HEK293 (cell line): ENCODE results near the gene MEOX1.
A peak's percentile ranks its signal among the peaks of the same experiment; 100 is the strongest.

Experiments
- ELK4 ChIP-seq: IDR thresholded peaks from 2 replicates; pipeline ENCODE4 v1.6.1; 2011; ENCODE audit warnings: mild to moderate bottlenecking, low read depth, low read length, borderline replicate concordance
- FEZF1 ChIP-seq: fragments of 450-650 bp; formaldehyde crosslinking; IDR thresholded peaks from 2 replicates; pipeline ENCODE4 v1.5.1; 2016; ENCODE audit warnings: missing biosample characterization, missing genetic modification characterization
- IKZF3 ChIP-seq: fragments of 450-650 bp; IDR thresholded peaks from 2 replicates; pipeline ENCODE4 v1.5.0; 2018; ENCODE audit warnings: missing biosample characterization, mild to moderate bottlenecking, missing genetic modification characterization, moderate library complexity
- KLF10 ChIP-seq: fragments of 450-650 bp; IDR thresholded peaks from 2 replicates; pipeline ENCODE4 v1.5.1; 2018; ENCODE audit warnings: missing biosample characterization, mild to moderate bottlenecking, missing genetic modification characterization
- KLF17 ChIP-seq: fragments of 450-650 bp; formaldehyde crosslinking; IDR thresholded peaks from 2 replicates; pipeline ENCODE4 v1.5.1; 2016; ENCODE audit warnings: missing biosample characterization, missing genetic modification characterization
- MEIS1 ChIP-seq: sonication (generic); formaldehyde crosslinking; IDR thresholded peaks from 2 replicates; pipeline ENCODE4 v1.8.1; 2022; ENCODE audit warnings: missing genetic modification reagents, mild to moderate bottlenecking, borderline replicate concordance
- PATZ1 ChIP-seq: fragments of 450-650 bp; formaldehyde crosslinking; IDR thresholded peaks from 2 replicates; pipeline ENCODE4 v1.5.1; 2016; ENCODE audit warnings: missing biosample characterization, missing genetic modification characterization
- PRDM1 ChIP-seq: fragments of 450-650 bp; formaldehyde crosslinking; IDR thresholded peaks from 2 replicates; pipeline ENCODE4; 2016; ENCODE audit warnings: missing biosample characterization, missing genetic modification characterization
- PRDM10 ChIP-seq: fragments of 450-650 bp; formaldehyde crosslinking; IDR thresholded peaks from 2 replicates; pipeline ENCODE4 v1.5.1; 2016; ENCODE audit warnings: missing biosample characterization, missing genetic modification characterization
- REPIN1 ChIP-seq: fragments of 450-650 bp; formaldehyde crosslinking; IDR thresholded peaks from 2 replicates; pipeline ENCODE4 v1.5.1; 2017; ENCODE audit warnings: missing biosample characterization, missing genetic modification characterization, low read depth
- SCRT1 ChIP-seq: fragments of 450-650 bp; formaldehyde crosslinking; IDR thresholded peaks from 2 replicates; pipeline ENCODE4 v1.5.1; 2016; ENCODE audit warnings: missing biosample characterization, missing genetic modification characterization, borderline replicate concordance
- ZBTB20 ChIP-seq: fragments of 450-650 bp; formaldehyde crosslinking; IDR thresholded peaks from 2 replicates; pipeline ENCODE4 v1.5.1; 2016; ENCODE audit warnings: missing biosample characterization, missing genetic modification characterization
- ZBTB48 ChIP-seq: fragments of 450-650 bp; formaldehyde crosslinking; IDR thresholded peaks from 2 replicates; pipeline ENCODE4 v1.5.1; 2016; ENCODE audit warnings: missing biosample characterization, missing genetic modification characterization
- ZFP37 ChIP-seq: fragments of 450-650 bp; formaldehyde crosslinking; IDR thresholded peaks from 2 replicates; pipeline ENCODE4 v1.5.1; 2016; ENCODE audit warnings: missing biosample characterization, missing genetic modification characterization
- ZFP41 ChIP-seq: fragments of 450-650 bp; formaldehyde crosslinking; IDR thresholded peaks from 2 replicates; pipeline ENCODE4 v1.5.1; 2016; ENCODE audit warnings: missing biosample characterization, missing genetic modification characterization, borderline replicate concordance
- ZNF114 ChIP-seq: fragments of 450-650 bp; formaldehyde crosslinking; IDR thresholded peaks from 2 replicates; pipeline ENCODE4 v1.5.0; 2017; ENCODE audit warnings: missing biosample characterization, missing genetic modification characterization
- ZNF132 ChIP-seq: fragments of 450-650 bp; formaldehyde crosslinking; IDR thresholded peaks from 2 replicates; pipeline ENCODE4 v1.5.1; 2017; ENCODE audit warnings: missing biosample characterization, missing genetic modification characterization, borderline replicate concordance
- ZNF138 ChIP-seq: fragments of 450-650 bp; formaldehyde crosslinking; IDR thresholded peaks from 2 replicates; pipeline ENCODE4 v1.5.1; 2016; ENCODE audit warnings: missing biosample characterization, missing genetic modification characterization, borderline replicate concordance
- ZNF184 ChIP-seq: fragments of 450-650 bp; IDR thresholded peaks from 2 replicates; pipeline ENCODE4 v1.5.1; 2018; ENCODE audit warnings: missing biosample characterization, mild to moderate bottlenecking, missing genetic modification characterization
- ZNF223 ChIP-seq: fragments of 450-650 bp; formaldehyde crosslinking; IDR thresholded peaks from 2 replicates; pipeline ENCODE4 v1.5.1; 2016; ENCODE audit warnings: missing biosample characterization, missing genetic modification characterization
- ZNF239 ChIP-seq: fragments of 450-650 bp; formaldehyde crosslinking; IDR thresholded peaks from 2 replicates; pipeline ENCODE4 v1.5.1; 2016; ENCODE audit warnings: missing biosample characterization, missing genetic modification characterization
- ZNF341 ChIP-seq: fragments of 450-650 bp; formaldehyde crosslinking; IDR thresholded peaks from 2 replicates; pipeline ENCODE4; 2016; ENCODE audit warnings: low read depth, missing biosample characterization, missing genetic modification characterization
- ZNF426 ChIP-seq: fragments of 450-650 bp; formaldehyde crosslinking; IDR thresholded peaks from 2 replicates; pipeline ENCODE4 v1.5.1; 2017; ENCODE audit warnings: missing biosample characterization, missing genetic modification characterization, mild to moderate bottlenecking, inconsistent platforms, moderate library complexity
- ZNF510 ChIP-seq: fragments of 450-650 bp; formaldehyde crosslinking; IDR thresholded peaks from 2 replicates; pipeline ENCODE4 v1.5.1; 2018; ENCODE audit warnings: mild to moderate bottlenecking, missing genetic modification characterization, missing biosample characterization; ENCODE audit not compliant: insufficient replicate concordance
- ZNF558 ChIP-seq: fragments of 450-650 bp; formaldehyde crosslinking; IDR thresholded peaks from 2 replicates; pipeline ENCODE4 v1.5.1; 2016; ENCODE audit warnings: missing biosample characterization, missing genetic modification characterization
- ZNF639 ChIP-seq: fragments of 450-650 bp; formaldehyde crosslinking; IDR thresholded peaks from 2 replicates; pipeline ENCODE4 v1.5.1; 2016; ENCODE audit warnings: missing biosample characterization, missing genetic modification characterization
- ZNF645 ChIP-seq: fragments of 450-650 bp; formaldehyde crosslinking; IDR thresholded peaks from 2 replicates; pipeline ENCODE4; 2016; ENCODE audit warnings: missing biosample characterization, missing genetic modification characterization
- ZNF658 ChIP-seq: fragments of 450-650 bp; formaldehyde crosslinking; IDR thresholded peaks from 2 replicates; pipeline ENCODE4; 2016; ENCODE audit warnings: missing biosample characterization, missing genetic modification characterization
- ZNF660 ChIP-seq: fragments of 450-650 bp; IDR thresholded peaks from 2 replicates; pipeline ENCODE4 v1.5.1; 2018; ENCODE audit warnings: missing biosample characterization, mild to moderate bottlenecking, missing genetic modification characterization
- ZNF670 ChIP-seq: fragments of 450-650 bp; formaldehyde crosslinking; IDR thresholded peaks from 2 replicates; pipeline ENCODE4 v1.5.1; 2016; ENCODE audit warnings: missing biosample characterization, missing genetic modification characterization, low read depth
- ZNF785 ChIP-seq: fragments of 450-650 bp; formaldehyde crosslinking; IDR thresholded peaks from 2 replicates; pipeline ENCODE4 v1.5.1; 2016; ENCODE audit warnings: missing biosample characterization, missing genetic modification characterization

MEOX1 gene

GRCh38 chr17:43671031-43671692 is 9.4 kb upstream of the MEOX1 start (continued):
- no peak for TF ChIP-seq PRDM10 (tag by site-specific recombination)
- peak; percentile 100 for TF ChIP-seq ZNF660 (tag by site-specific recombination)
- TF ChIP-seq ZNF658 (tag by site-specific recombination) = no peak
- no peak for TF ChIP-seq ZNF785 (tag by site-specific recombination)
- no peak for TF ChIP-seq ZNF670
- peak; percentile 97 for TF ChIP-seq KLF10
- TF ChIP-seq FEZF1 (tag by site-specific recombination) = peak; percentile 95
- TF ChIP-seq ZFP41 = no peak
- no peak for TF ChIP-seq ELK4
- TF ChIP-seq ZNF510 (tag by site-specific recombination) = no peak
- peak; percentile 47 for TF ChIP-seq ZBTB20
- peak; percentile 82 for TF ChIP-seq ZNF184
- TF ChIP-seq ZNF426 (tag by site-specific recombination) = no peak
- TF ChIP-seq ZNF341 (tag by site-specific recombination) = peak; percentile 48; the same call in 1 of the 2 replicates
- no peak for TF ChIP-seq ZNF223 (tag by site-specific recombination)
- TF ChIP-seq ZNF138 (tag by site-specific recombination) = no peak
- TF ChIP-seq ZNF239 (tag by site-specific recombination) = no peak
- TF ChIP-seq ZNF639 = peak; percentile 84; the same call in 1 of the 2 replicates
- TF ChIP-seq ZNF645 (tag by site-specific recombination) = no peak
- TF ChIP-seq KLF17 (tag by site-specific recombination) = peak; percentile 95
- TF ChIP-seq ZNF558 (tag by site-specific recombination) = peak; percentile 59; the same call in 1 of the 2 replicates
- TF ChIP-seq PATZ1 (tag by site-specific recombination) = peak; percentile 89
- no peak for TF ChIP-seq ZFP37 (tag by site-specific recombination)
- peak; percentile 95 for TF ChIP-seq IKZF3
- TF ChIP-seq REPIN1 (tag by site-specific recombination) = no peak
- no peak for TF ChIP-seq SCRT1 (tag by site-specific recombination)
- peak; percentile 48; the same call in 1 of the 2 replicates for TF ChIP-seq MEIS1 (CRISPR knock-in tag)
- no peak for TF ChIP-seq PRDM1 (tag by site-specific recombination)
- no peak for TF ChIP-seq ZBTB48 (tag by site-specific recombination)
- TF ChIP-seq ZNF114 (tag by site-specific recombination) = no peak
- TF ChIP-seq ZNF132 (tag by site-specific recombination) = no peak
